Peyer's patch (tissue), 4 donors: Measurements from ENCODE around the gene TMEM109.
A peak's percentile ranks its signal among the peaks of the same experiment; 100 is the strongest.

Experiments
- CTCF ChIP-seq, 6 experiments: fragments of 450-650 bp in 4 of 6; fragments of 200-600 bp in 2 of 6; sonication (generic) in 1 of 6; IDR thresholded peaks; one replicate each; pipeline ENCODE4 v1.5.1; 2017 to 2019; ENCODE audit warnings: antibody characterized with exemption in 6 of 6, mild to moderate bottlenecking in 3 of 6, moderate library complexity in 1 of 6
- POLR2A ChIP-seq, 2 donors: fragments of 450-650 bp; IDR thresholded peaks; one replicate each; pipeline ENCODE4 v1.5.1; 2017; ENCODE audit warnings: antibody characterized with exemption in 2 of 2, mild to moderate bottlenecking in 2 of 2, moderate library complexity in 2 of 2

- peak in 4 of 6 experiments; percentile 14 to 21 (median 20) for TF ChIP-seq CTCF (IDR thresholded peaks at IDR 0.05)
- TF ChIP-seq POLR2A (IDR thresholded peaks at IDR 0.05): no peak
Observed at GRCh38 chr11:60944490-60945294, 30.7 kb downstream of the TMEM109 start.
